Measurements from ENCODE around the gene HOGA1.

GRCh38 chr10:97548828-97549455 is 35.2 kb upstream of the HOGA1 start:
- no peak for TF ChIP-seq CTCF (IDR thresholded peaks at IDR 0.05)
- no peak for TF ChIP-seq REST (IDR thresholded peaks at IDR 0.05; ENCODE audit: insufficient read depth in 1 of 2, low read depth in 2 of 2, low read length in 1 of 2)
- no peak for TF ChIP-seq SIN3A (IDR thresholded peaks at IDR 0.05; ENCODE audit: borderline replicate concordance, insufficient read depth, low read depth, low read length)

All from Panc1 (cell line).